GM06990 (cell line): Measurements from ENCODE around the gene SMIM45.

ENCODE experiments used
- DNase-seq: peaks from one replicate; pipeline ENCODE4 v3.0.0-alpha.2; 2011; ENCODE audit not compliant: insufficient read length; ENCODE audit errors: extremely low read depth
- H3K27me3 ChIP-seq: replicated peaks from 2 replicates; pipeline ENCODE4 v1.6.0; 2011; ENCODE audit warnings: low read length; ENCODE audit not compliant: control insufficient read depth, insufficient read depth
- H3K36me3 ChIP-seq: 2 replicates; pipeline ENCODE4 v1.5.1; 2011; ENCODE audit warnings: low read length; ENCODE audit not compliant: control insufficient read depth, insufficient read depth
- H3K4me3 ChIP-seq: replicated peaks from 2 replicates; pipeline ENCODE4 v1.5.1; 2011; ENCODE audit warnings: low read depth, mild to moderate bottlenecking, control low read depth, low read length
- TF ChIP-seq, protein P1 (sequence below): IDR thresholded peaks from 2 replicates; pipeline ENCODE4 v1.5.1; 2011; ENCODE audit warnings: low read length, control low read depth, mild to moderate bottlenecking, inconsistent platforms; ENCODE audit not compliant: insufficient read depth, poor library complexity, severe bottlenecking

Gene SMIM45

DNA sequence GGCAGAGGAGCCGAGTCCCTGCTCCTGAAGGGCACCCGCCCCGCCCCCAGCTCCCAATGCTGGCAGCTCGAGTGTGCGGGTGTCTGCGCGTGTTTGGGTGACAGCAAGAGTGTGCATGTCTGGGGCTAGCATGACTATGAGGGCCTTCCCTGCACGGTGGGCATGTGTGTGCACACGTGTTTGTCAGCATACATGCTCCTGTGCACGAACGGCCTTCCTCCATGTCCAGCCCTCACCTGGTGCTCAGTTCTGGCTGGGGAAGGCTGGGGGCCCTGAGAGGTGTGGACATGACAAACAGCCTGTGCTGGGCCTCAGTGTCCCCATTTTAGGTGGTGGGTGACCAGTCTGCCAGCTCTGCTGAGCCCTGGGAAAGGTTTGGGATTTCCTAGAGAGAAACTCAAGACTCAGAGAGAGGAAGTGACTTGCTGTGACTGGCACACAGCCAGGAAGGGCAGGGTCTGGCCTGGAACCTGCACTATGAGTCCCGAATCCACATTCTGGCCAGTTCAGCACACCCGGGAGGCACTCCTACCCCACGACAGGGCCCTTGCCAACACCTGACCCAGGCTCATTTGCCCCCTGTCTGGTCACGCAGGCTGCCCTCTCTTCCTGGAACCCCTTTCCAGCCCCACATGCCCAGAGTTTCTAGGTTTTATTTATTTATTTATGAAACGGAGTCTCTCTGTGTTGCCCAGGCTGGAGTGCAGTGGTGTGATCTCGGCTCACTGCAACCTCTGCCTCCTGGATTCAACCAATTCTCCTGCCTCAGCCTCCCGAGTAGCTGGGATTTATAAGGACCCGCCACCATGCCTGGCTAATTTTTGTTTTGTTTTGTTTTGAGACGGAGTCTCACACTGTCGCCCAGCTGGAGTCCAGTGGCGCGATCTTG, 33.8 kb upstream of the SMIM45 start:
- peaks cover 3% of the 10 kb centered on the region for H3K36me3 ChIP-seq
- DNase-seq, result peak; percentile 67
- H3K4me3 ChIP-seq, result no peak overlapping the region
- TF ChIP-seq, protein P1, sequence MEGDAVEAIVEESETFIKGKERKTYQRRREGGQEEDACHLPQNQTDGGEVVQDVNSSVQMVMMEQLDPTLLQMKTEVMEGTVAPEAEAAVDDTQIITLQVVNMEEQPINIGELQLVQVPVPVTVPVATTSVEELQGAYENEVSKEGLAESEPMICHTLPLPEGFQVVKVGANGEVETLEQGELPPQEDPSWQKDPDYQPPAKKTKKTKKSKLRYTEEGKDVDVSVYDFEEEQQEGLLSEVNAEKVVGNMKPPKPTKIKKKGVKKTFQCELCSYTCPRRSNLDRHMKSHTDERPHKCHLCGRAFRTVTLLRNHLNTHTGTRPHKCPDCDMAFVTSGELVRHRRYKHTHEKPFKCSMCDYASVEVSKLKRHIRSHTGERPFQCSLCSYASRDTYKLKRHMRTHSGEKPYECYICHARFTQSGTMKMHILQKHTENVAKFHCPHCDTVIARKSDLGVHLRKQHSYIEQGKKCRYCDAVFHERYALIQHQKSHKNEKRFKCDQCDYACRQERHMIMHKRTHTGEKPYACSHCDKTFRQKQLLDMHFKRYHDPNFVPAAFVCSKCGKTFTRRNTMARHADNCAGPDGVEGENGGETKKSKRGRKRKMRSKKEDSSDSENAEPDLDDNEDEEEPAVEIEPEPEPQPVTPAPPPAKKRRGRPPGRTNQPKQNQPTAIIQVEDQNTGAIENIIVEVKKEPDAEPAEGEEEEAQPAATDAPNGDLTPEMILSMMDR, result no peak
- peaks cover 2% of the 10 kb centered on the region; the same call in 1 of the 2 replicates for H3K27me3 ChIP-seq

DNA sequence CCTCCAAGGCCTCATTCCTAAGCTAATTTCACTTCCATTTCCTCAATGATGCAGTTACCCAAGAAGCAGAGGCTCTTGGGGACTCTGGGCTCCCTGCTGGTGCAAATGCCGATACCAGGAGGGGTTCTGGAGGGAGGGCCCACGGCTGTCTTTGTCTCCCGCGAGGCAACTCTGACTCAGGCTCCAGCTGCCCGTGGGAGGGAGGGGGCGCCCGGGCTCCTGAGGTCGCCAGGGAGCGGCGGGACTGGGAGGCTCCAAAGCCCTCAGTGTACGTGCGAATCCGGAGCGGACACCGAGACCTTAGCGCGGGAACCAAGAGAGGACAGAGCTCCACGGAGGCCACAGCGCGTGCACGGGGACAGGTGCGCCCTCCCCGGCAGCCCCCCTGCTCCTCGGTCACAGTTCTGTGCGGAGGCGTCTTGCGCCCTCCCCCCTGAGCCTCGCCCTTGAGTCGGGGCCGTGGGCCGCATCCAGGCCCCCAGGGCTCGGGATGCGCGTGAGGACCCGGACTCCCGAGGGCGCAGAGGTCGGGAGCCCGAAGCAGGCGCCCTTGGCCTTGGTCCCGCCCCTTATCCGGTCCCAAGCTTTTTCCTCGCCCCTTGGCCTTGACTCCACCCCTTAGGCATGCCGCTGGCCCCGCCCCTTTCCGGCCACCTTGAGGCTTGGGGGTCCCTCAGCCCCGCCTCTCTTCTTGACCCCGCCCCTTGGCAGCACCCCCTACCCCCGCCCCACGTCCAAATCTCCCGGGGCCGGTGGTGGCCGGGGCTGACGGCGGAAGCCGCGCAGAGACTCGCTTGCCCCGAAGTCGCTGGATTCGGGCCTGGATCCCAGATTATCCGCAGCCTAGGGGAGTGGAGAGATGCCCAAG, 32.4 kb upstream of the SMIM45 start:
- H3K4me3 ChIP-seq, result peak overlapping the region; percentile 61
- no peaks in the 10 kb centered on the region for H3K27me3 ChIP-seq
- peaks cover 6% of the 10 kb centered on the region for H3K36me3 ChIP-seq
- DNase-seq, result peak; percentile 88
- TF ChIP-seq, protein P1, result no peak

- Histone ChIP-seq H3K36me3 (peaks cover 6% of the 10 kb centered on the region), H3K27me3 (no peaks in the 10 kb centered on the region), H3K4me3 (peak overlapping the region; percentile 61)
- TF ChIP-seq, protein P1, result no peak
- DNase-seq, result peak; percentile 85
These were observed 31.5 kb upstream of the SMIM45 start for GRCh38 chr22:41920271-41920976.

- H3K27me3 ChIP-seq, result no peaks in the 10 kb centered on the region
These were observed 29.6 kb upstream of the SMIM45 start for GRCh38 chr22:41922328-41922727.

More at GRCh38 chr22:41922328-41922727, 29.6 kb upstream of the SMIM45 start:
- Histone ChIP-seq H3K36me3 (peaks cover 6% of the 10 kb centered on the region), H3K4me3 (0 out of 2 replicates have a peak overlapping the region, but pooled peaks have one; percentile 10)
- TF ChIP-seq, protein P1, result no peak
- DNase-seq, result no peak
